GM18508 (cell line): ENCODE results near the gene RBFOX2.
"Not testable (repeated sequence)": the region's sequence is repeated elsewhere in the genome, so short reads cannot be mapped to it uniquely, and the experiment has no call there.

Source experiments
- ATAC-seq: cut with Tn5 transposase; IDR thresholded peaks from one replicate; pipeline ENCODE4 v1.9.1; 2021; ENCODE audit warnings: moderate number of reproducible peaks; ENCODE audit not compliant: insufficient read depth, unreplicated experiment

The RBFOX2 gene

DNA sequence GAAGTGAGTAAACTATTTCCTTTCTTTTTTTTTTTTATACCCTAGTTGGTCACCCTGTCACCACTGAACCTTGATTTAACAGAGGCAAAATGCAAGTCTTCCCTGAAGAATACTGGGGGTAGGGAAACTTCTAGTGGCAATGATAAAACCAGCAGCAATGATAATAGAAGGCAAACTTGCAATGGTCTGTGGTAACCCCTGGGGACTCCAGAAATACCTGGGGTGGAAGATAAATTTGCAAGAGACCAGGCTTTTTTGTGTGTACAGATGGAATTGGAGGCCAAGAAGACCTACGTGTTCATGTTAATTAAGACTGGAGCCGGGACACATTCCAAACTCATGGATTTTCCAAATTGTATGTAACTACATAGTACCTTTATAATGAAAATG lies 299.3 kb downstream of the RBFOX2 start:
- ATAC-seq = no peak

DNA sequence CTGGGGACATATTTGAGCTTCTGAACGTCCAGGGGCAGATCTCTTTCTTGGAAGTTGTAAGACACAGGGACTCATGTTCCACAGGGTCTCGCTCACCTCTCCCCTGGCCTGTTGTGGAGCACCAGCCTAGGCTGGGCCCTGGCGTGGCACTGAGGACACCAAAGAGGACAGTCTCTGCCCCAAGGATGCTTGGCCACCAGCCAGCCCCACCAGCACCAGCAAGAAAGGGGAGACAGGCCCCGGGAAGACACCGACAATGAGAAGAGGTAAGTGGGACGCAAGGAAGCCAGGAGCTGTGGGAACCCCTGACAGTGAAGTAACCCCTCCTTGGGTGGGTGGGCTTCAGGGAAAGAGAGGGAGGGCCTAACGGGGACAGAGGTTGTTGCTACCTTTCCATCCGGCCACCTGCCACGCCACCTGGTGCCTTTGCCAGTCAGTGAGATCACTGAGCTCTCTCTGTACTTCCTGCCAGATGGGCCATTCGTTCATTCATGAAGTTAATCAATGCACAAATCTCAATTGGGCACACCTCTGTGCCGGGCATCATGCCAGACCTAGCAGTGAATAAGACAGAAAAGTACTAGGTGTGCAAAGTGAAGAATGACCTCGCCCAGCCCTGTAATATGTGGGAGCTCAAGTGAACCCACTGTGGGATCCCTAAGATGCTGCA lies 299.9 kb downstream of the RBFOX2 start:
- no peak for ATAC-seq

- no peak for ATAC-seq
These were observed 301.2 kb downstream of the RBFOX2 start for GRCh38 chr22:35727436-35727835.

- no peak for ATAC-seq
These were observed 301.7 kb downstream of the RBFOX2 start for GRCh38 chr22:35726933-35727332.

GRCh38 chr22:35726398-35726797 lies 302.2 kb downstream of the RBFOX2 start:
- ATAC-seq = no peak

- no peak for ATAC-seq
These were observed 303.1 kb downstream of the RBFOX2 start for GRCh38 chr22:35725521-35725920.

DNA sequence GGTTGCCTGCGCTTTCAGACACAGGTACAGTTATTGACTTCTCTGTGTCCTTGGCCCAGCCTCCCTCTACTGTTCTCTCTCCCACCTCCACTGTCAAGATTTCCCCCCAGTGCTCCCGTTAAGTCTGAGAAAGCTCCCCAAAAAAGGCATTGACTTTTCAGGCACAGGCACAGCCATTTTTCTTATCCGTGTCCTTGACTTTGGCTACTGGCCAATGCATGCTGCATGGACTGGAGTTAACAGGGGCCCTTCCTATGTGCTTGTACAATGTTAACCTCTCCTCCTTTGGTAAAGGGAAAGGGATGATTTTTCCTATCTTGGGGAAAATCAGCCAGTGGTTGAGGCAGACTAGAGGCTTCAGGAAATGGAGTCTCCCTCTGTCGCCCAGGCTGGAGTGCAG lies 306.7 kb downstream of the RBFOX2 start:
- ATAC-seq = no peak

DNA sequence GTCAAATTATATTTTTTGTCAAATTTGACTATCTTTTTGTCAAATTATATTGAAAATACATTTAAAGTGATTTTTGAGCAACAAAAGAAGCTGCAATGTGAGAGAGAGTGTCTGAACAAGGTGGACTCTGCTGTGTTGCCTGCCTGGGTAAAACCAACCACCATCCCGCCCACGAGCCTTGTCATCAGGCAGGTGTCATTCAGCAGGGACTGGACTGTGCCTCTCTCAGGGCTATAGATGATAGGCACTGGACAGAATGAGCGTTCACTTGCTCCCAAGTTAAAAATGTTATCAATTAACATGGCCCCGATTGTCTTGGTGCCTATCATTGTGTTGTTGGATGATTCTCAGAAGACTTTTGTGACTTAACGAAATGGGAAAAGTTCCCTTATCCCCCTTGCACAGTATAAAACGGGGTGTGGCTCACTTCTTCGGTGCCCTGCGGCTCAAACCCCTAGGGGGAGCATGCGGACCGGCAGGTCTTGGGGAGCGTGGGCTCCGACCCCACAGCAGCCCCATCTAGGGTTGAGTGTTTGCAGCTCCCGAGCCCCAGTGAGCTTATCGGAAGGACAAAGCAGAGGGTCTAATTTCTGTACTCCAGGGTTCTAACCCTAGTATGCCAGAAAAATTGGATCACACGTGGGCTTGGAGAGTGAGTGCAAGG lies 309.3 kb downstream of the RBFOX2 start:
- no peak for ATAC-seq

DNA sequence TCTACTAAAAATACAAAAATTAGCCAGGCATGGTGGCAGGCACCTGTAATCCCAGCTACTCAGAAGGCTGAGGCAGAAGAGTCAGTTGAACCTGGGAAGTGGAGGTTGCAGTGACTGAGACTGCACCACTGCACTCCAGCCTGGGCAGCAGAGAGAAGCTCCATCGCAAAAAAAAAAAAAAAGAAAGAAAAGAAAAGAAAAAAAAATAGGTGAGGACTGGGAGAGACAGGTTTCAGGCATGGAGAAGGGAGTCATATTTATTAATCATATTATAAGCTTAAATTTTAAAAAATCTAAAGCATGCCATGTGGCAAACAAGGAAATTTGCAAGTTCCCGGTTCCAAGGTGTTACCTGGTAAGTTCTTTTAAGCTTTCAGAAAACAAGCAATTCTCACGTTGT lies 311.1 kb downstream of the RBFOX2 start, which contains the start of gene APOL5:
APOL5 (plus strand) TSS at position 301 of the 400 bp plus-strand sequence; CDS start at position 301, 0 bp downstream.
- no peak for ATAC-seq

DNA sequence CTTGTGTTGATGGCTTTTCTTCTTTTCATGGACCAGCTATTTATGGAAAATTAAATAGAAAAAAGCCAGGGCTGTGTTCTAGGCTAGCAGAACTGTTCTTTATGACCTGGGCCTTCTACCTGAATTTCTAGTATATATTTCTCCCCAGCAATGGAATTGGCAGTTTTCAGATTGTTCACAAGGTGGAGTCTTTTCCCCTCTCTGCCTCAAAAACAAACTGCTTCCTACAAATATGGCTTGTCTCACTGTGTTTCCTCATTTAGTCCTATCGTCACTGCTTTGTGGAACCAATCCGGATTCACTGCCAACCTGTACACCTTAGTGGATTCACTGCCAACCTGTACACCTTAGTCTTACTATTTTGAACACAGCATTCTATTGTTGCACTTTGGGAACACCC lies 316.0 kb downstream of the RBFOX2 start:
- no peak for ATAC-seq

GRCh38 chr22:35711336-35711735 lies 317.3 kb downstream of the RBFOX2 start:
- no peak for ATAC-seq

DNA sequence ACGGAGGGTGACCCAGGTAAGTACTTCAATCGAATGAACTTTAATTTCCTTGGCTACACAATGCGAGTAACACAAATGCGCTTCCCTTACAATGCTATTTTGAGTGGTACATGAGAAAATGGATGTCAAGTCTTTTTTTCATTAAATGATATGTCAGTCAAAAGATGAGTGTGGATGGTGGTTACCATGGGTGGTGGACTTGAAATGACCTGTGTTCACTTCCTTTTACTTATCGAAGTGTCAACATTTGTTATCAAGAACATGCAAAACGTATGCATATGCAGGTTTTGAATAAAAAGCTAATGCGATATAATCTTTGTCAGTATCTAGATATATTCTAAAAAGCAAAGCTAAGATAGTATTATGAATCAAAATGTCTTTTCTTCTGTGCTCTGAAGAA lies 319.7 kb downstream of the RBFOX2 start:
- ATAC-seq = no peak

DNA sequence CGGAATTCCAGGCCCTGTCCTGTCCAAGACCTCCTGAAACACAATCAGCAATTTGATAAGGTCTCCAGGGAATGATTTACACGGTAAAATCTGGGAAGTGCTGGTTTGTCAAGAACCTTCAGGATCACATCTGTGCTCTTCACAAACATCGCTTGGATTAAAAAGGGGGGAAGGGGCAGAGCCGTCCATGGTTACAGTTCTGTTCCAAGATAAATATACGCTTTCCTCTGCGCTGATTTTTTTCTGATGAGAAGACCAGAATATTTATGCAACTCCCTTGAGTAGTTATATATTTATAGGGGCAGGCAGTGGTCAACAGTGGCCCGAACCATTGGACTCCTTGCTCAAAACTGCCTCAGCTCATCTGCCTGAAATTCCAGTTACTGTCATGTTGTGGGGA lies 320.2 kb downstream of the RBFOX2 start:
- ATAC-seq = no peak

GRCh38 chr22:35705141-35705540 lies 323.5 kb downstream of the RBFOX2 start:
- no peak for ATAC-seq

DNA sequence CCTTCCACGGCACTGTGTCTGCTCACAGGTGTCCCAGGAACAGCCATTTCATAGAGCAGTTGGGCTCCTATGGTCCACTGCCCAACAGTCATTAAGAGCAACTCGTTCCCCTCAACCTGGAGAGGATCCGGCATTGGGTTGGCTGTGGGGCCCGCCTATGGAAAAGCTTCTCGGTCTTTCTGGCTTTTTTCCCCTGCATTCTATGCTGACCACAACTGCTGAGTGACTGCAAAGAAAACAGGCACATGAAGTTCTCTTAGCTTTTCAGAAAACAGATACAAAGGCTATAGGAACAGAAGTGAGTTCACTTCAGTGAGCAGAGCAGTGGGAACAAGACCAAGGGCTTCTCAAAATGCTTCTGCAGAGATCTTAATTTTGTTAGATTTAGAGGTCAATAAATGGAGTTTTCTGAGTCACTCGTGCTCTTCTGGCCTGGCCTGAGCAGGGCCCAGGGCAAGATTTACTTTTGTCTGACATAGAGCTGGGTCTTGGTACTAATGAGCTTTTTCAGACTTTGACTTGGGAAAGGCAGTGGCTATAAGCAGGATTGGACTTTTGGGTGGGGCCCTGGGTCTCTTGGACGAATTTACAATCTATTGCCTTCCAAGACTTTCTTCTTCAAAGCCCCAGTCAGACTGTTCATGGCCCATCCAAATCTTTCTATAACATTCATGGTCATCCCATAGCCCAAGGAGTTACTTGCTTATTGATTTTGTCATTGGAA lies 324.6 kb downstream of the RBFOX2 start:
- no peak for ATAC-seq

- ATAC-seq = not testable (repeated sequence)
These were observed 328.8 kb downstream of the RBFOX2 start for GRCh38 chr22:35699852-35700251.

DNA sequence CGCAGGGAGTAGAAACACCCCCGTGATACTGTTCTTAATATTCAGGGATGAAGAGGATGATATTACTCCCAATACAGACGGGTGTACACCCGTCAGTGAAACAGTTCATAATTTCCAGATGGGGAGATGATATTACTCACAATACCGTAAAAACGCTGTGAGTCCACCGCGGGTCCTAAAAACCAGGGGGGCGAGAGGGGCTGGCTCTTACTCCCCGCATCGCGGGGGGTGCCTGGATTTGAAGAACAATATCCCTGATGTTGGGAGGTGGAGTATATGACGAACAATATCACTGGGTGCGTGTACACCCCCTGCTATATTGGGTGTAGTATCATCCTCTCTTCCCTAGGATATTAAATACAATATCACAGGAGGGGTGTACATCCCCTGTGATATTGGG lies 331.5 kb downstream of the RBFOX2 start:
- ATAC-seq = no peak

GRCh38 chr22:35695202-35695601 lies 333.4 kb downstream of the RBFOX2 start:
- ATAC-seq = no peak

GRCh38 chr22:35690001-35690400 lies 338.6 kb downstream of the RBFOX2 start:
- no peak for ATAC-seq

DNA sequence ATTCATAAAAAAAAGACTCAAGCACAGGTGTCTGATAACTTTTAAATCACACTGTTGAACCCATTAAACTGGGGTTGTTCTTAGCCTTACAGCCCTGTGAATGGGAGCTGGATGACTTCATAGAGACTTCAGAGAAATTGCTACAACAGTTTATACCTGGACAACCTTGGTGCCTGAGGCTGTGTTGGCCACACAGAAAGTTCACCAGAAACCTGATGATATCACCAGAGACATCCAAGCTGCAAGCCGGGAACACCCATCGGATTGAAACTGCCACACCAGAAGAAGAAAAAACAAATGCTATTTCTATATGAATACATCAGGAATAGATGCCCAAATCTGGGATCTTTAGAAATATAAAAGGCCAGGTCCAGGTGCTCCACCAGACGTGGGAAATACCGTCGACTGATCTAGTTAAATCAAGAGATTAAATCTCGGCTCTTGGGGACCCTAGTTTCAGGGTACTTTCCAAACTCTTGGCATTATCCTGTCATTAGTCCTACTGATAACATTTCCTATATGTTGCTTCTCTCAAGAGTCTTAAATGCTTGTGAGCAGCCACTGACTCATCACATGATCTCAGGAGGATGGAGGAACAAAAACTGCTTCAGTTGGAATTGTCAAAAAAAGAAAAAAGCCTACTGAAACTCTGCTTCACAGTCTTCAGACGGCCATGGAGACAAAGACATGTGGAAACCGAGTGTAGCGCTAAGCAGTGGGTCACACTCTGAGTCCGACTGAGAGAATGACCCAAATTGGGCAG lies 339.5 kb downstream of the RBFOX2 start:
- ATAC-seq = no peak
